ENCODE results near the gene CLDN4.

CLDN4 gene

DNA sequence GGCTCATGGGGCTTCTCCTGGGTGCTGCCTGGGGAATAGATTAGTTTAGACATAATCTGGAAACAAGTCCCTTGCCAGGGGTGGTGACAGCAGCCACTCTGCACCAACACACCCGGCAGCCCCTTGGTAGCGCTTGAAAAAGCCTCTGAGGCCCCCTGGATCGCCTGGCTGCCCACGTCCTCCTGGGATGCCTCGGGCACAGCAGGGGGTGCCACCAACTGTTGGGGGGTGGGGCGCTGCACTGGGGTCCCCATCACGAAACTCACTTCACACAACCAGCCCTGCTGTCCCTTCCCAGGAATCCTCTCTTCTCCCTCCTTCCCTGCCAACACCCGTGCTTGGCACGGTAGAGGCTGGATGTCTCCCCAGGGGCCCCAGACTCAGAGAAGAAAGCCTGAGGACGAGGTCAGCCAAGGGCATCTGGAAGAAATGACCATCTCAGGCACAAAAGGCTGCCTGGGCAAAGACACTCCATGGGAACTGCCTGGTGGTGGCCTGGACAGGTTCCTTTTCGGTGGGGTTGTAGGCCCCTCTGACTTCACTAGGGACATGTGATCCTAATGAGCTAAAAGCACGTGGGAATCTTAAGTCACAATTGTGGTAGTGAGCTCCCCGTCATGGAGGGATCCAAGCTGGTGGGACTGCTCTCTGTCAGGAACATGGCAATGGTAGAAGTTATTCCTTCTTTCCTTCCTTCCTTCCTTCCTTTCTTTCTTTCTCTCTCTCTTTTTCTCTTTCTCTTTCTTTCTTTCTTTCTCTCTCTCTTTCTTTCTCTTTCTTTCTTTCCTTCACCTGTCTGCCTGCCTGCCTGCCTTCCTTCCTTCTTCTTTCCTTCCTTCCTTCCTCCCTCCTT is 41.5 kb downstream of the CLDN4 start:
- no peak for DNase-seq (ENCODE audit: low spot score)

DNA sequence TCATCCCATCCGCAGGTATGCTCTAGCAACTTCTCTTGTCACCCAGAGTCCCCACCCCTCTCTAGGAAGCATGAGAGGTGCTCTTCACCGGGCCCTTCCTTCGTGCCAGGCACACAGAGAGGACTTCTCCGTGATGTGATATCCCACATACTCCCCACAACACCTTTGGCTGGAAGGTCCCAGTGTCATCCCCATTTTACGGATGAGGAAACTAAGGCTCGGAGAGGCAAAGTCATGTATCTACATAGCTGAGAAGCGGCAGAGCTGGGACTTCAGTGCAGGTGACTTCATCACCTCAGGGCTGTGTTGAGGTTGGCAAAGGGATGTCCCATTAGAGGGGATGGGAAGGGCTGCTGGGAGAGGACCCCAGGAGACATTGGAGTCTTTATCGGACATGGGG is 45.6 kb downstream of the CLDN4 start:
- DNase-seq (ENCODE audit: low spot score), result no peak

DNA sequence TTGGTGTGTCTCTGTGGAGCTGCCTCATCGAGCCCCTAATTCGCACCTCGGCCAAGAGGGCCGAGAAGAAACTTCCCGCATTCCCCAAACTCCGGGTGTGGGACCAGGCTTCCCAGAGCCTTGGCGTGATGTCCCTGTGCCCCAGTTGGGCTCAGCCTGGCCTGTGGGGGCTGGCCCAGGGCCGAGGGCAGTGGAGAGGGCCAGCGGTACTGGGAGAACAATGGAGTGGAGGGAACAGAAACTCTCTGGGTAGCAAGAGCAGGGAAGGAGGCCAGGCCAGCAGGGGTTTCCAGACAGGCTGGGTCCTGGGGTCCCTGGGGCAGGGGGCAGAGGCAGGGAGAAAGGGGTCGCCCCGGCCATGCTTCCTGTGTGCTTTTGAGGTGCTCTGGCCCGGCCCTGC is 46.2 kb downstream of the CLDN4 start:
- DNase-seq (ENCODE audit: low spot score), result no peak

DNA sequence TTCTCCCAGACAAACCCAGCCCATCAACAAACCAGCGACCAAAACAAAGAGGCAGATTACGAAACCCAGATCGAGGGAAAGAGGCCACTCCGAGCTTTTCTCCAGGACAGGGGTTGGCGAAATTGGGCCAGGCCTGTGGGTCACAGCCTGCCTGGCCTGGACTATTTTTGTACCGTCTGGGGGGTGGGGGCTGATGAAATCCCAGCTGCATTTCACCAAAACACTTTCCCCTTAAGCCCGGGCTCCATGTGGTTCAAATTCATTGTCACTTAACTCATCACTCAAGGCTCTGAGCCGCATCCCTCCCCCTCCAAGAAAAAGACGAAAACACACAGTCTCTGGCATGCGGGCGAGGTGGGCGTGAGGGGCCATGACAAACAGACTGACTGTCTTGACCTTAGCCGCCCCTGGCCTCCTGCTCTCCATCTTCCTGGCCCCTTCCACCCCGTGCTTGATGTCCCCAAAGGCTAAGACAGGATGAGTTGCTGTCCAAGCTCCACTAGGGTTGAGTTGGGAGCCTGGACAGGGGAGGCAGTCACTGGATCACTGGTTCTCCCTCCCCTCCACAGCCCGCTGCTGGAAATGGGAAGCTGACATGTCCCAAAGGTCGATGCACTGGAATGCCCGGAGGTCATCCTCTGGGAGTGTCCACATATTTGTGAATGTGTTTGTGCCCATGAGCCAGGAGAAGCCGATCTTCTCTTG is 49.3 kb downstream of the CLDN4 start:
- no peak for DNase-seq (ENCODE audit: low spot score)

DNA sequence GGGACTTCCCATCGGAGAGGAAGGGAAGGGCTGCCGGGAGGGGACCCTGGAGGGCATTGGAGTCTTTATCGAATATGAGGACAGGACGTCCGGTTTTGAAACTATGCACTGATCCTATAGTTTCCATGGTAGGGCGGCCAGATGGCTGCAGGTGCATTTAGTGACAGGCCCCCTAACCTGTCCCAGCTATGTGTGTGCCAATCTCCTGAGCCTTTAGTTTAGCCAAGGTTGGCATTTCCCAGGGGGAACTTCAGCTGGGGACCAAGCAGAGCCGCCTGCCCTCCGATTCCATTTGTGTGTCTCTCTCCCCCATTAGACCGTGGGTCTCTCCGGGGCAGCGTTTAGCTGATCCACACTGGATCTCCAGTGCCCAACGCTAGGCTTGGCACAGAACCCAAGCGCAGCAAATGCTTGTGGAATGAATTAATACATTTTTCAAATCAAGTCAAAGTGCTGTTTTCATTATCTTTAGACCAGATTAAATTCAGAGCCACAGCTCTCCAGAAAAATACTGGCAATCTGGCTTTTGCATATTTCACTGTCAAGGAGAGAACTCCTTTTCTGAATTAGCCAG is 50.0 kb downstream of the CLDN4 start:
- DNase-seq (ENCODE audit: low spot score), result no peak

DNA sequence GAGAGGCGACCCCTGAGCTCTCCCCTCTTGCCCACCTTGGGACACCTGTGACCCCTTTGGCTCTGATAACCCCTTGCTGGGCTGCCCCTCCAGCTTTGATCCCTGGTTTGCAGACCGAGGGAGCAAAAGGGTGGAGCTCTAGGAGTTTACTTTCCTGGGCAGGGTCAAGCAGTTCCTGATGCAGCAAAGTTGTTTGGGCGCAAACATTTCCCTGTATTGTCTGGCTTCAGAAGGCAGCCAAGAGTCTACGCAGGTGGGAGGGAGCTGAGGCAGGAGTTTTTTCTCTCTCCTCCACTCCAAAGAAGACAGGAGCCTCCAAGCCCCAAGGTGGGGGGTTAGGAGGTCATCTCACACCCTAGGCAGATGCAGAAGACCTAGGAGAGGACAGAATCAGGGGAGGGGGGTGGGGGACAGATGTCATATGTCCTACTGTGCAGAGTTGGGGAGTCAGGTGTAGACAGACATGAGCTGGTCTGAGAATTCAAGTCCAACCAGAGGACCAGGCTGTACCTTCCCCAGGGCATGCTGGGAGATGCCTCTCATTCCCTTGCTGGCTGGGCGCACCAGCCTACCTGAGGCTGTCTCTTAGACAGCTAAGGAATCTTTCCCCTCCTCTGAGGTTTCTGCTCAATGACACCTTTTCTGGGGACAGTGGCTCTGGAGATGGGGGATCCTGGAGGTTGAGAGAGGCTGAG is 50.7 kb downstream of the CLDN4 start:
- DNase-seq (ENCODE audit: low spot score), result no peak

DNA sequence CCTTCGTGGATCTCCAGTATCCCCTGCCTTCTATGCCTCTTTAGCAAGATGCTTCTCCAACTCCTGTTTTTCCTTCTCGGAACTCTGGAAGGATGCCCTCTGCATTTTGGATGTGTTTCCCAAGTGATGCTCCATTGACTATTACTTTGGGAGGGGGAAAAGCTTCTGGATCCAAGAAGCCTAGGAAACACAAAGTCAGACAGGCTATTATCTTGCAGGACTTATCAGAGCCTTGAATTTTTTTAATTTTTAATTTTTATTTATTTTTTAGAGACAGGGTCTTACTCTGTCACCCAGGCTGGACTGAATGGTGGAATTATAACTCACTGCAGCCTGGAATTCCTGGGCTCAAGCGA is 51.2 kb downstream of the CLDN4 start:
- DNase-seq (ENCODE audit: low spot score), result no peak

All from COLO829 (cell line).